ENCODE data around the gene SERPINA10. TPM values are rescaled to one million over a fixed set of nuclear protein-coding genes. Genes with fewer than 3 reads are reported as not detected.

Gene SERPINA10
- total and polyA plus RNA-seq, 2 donors (not counting 3 experiments of a cell fraction or from before 2014, with no cell fraction given) = not detected

- H3K9me1 ChIP-seq (replicated peaks; ENCODE audit: control insufficient read depth, extremely low read depth, insufficient read depth, low read length) = no peaks in the 10 kb centered on the region
- ChIA-PET CTCF (no interaction called here), POLR2A (no interaction called here)
- H3K27me3 ChIP-seq (ENCODE audit: control insufficient read depth in 2 of 2, insufficient read depth in 2 of 2, low read length in 2 of 2) = no peaks in the 10 kb centered on the region
- FAIRE-seq (no peak), DNase-seq (ENCODE audit: low read depth, low spot score) (no peak)
- no peak overlapping the region for H2AFZ ChIP-seq (ENCODE audit: low read depth, low read length)
- dilution Hi-C loops (cut with MboI; ENCODE audit: extremely low pct_ligation_motif_present, low sequenced_read_pairs) (no loop called here), intact Hi-C loops (cut with micrococcal nuclease) (no loop called here)
- no TSS peak for BruUV-seq (replicated peaks)
- no peaks in the 10 kb centered on the region for H3K4me1 ChIP-seq (ENCODE audit: control insufficient read depth, extremely low read depth, insufficient read depth, low read length)
- H3K4me3 ChIP-seq (replicated peaks in 1 of 3; ENCODE audit: insufficient read depth in 1 of 3, low read depth in 1 of 3, low read length in 3 of 3) = no peak overlapping the region
- no peaks in the 10 kb centered on the region for H3K36me3 ChIP-seq (ENCODE audit: control insufficient read depth in 2 of 2, extremely low read depth in 1 of 2, insufficient read depth in 2 of 2, low read length in 2 of 2)
- H3K4me2 ChIP-seq (ENCODE audit: insufficient read depth, low read length) = no peak overlapping the region
- no peaks in the 10 kb centered on the region for H3K9me3 ChIP-seq (replicated peaks; ENCODE audit: control insufficient read depth, insufficient read depth, low read length)
- no peak overlapping the region for H3K9ac ChIP-seq (replicated peaks; ENCODE audit: extremely low read depth, insufficient read depth, low read length)
- H3K27ac ChIP-seq (ENCODE audit: insufficient read depth, low read depth, low read length) = no peak overlapping the region
- TF ChIP-seq EZH2 (IDR thresholded peaks at IDR 0.05; ENCODE audit: borderline replicate concordance, low read depth, low read length, severe bottlenecking) = no peak
- no peak for TF ChIP-seq CTCF (IDR thresholded peaks at IDR 0.05; ENCODE audit: extremely low read depth in 1 of 2, insufficient read depth in 1 of 2, low read depth in 1 of 2, low read length in 2 of 2)
- TF ChIP-seq MAX (IDR thresholded peaks at IDR 0.05; ENCODE audit: insufficient read depth, insufficient read length) = no peak
- TF ChIP-seq GATA2 (IDR thresholded peaks at IDR 0.05; ENCODE audit: insufficient read depth, insufficient read length, low read depth, low read length) = no peak
- TF ChIP-seq MYC (IDR thresholded peaks at IDR 0.05; ENCODE audit: low read depth, low read length) = no peak
- no peak for TF ChIP-seq POLR2A (IDR thresholded peaks at IDR 0.05; ENCODE audit: low read depth, low read length)
- TF ChIP-seq JUN (IDR thresholded peaks at IDR 0.05; ENCODE audit: borderline replicate concordance, insufficient read depth, insufficient read length, low read depth) = no peak
- TF ChIP-seq POLR2AphosphoS5 (IDR thresholded peaks at IDR 0.05; ENCODE audit: insufficient read depth, low read depth, low read length) = no peak
- no peak for TF ChIP-seq FOS (IDR thresholded peaks at IDR 0.05; ENCODE audit: borderline replicate concordance, insufficient read depth, low read length)
- H4K20me1 ChIP-seq (replicated peaks; ENCODE audit: control insufficient read depth, extremely low read depth, insufficient read depth, low read length) = no peaks in the 10 kb centered on the region
- H3K79me2 ChIP-seq (ENCODE audit: control insufficient read depth, insufficient read depth, low read length) = no peaks in the 10 kb centered on the region
Measured at GRCh38 chr14:94338023-94338422, 45.0 kb upstream of the SERPINA10 start.

All from endothelial cell of umbilical vein (primary cell).